Gastrocnemius medialis (tissue), 4 donors: ENCODE data around the gene SLC29A3.

Source experiments
- POLR2A ChIP-seq, 2 donors: fragments of 450-650 bp; IDR thresholded peaks; one replicate each; pipeline ENCODE4 v1.6.1; 2017; ENCODE audit warnings: antibody characterized with exemption in 2 of 2, mild to moderate bottlenecking in 2 of 2, moderate library complexity in 2 of 2
- TF ChIP-seq, protein P1 (sequence below), 5 experiments: fragments of 450-650 bp in 3 of 5; fragments of 200-600 bp in 2 of 5; sonication (generic) in 2 of 5; IDR thresholded peaks in 4 of 5; conservative IDR thresholded peaks in 1 of 5; 1 replicate in 4 of 5; 2 replicates in 1 of 5; pipeline ENCODE4 v1.5.1; 2016 to 2019; ENCODE audit warnings: antibody characterized with exemption in 5 of 5, mild to moderate bottlenecking in 3 of 5, moderate library complexity in 3 of 5

DNA sequence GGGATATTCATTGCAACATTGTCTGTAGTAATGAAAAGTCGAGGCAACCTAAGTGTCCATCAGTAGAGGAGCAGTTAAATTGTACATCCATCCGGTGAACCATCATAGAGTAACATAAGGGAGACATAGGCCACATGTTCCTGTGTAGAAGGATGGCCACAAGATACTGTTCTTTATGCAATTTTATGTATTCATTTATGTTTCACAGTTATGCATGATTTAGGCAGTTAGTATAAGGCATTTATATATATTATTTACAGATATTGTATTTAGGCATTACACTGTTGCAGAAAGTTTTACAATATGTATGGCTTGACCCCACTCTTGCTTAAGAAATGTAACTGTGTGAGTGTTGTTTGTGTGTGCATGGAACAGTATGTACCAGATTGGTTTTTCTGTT, 41.7 kb downstream of the SLC29A3 start:
- TF ChIP-seq POLR2A (IDR thresholded peaks at IDR 0.05), result no peak
- TF ChIP-seq, protein P1, sequence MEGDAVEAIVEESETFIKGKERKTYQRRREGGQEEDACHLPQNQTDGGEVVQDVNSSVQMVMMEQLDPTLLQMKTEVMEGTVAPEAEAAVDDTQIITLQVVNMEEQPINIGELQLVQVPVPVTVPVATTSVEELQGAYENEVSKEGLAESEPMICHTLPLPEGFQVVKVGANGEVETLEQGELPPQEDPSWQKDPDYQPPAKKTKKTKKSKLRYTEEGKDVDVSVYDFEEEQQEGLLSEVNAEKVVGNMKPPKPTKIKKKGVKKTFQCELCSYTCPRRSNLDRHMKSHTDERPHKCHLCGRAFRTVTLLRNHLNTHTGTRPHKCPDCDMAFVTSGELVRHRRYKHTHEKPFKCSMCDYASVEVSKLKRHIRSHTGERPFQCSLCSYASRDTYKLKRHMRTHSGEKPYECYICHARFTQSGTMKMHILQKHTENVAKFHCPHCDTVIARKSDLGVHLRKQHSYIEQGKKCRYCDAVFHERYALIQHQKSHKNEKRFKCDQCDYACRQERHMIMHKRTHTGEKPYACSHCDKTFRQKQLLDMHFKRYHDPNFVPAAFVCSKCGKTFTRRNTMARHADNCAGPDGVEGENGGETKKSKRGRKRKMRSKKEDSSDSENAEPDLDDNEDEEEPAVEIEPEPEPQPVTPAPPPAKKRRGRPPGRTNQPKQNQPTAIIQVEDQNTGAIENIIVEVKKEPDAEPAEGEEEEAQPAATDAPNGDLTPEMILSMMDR (IDR thresholded peaks at IDR 0.05 in 4 of 5, conservative IDR thresholded peaks at IDR 0.05 in 1 of 5), result no peak
